ENCODE data around the gene ALG9. TPM values are rescaled to one million over a fixed set of nuclear protein-coding genes. Genes with fewer than 3 reads are reported as not detected.

ALG9 gene
- total and polyA plus RNA-seq, 2 of the 4 experiments (the other 2 are of a cell fraction) = 20.7 to 35.7 TPM

DNA sequence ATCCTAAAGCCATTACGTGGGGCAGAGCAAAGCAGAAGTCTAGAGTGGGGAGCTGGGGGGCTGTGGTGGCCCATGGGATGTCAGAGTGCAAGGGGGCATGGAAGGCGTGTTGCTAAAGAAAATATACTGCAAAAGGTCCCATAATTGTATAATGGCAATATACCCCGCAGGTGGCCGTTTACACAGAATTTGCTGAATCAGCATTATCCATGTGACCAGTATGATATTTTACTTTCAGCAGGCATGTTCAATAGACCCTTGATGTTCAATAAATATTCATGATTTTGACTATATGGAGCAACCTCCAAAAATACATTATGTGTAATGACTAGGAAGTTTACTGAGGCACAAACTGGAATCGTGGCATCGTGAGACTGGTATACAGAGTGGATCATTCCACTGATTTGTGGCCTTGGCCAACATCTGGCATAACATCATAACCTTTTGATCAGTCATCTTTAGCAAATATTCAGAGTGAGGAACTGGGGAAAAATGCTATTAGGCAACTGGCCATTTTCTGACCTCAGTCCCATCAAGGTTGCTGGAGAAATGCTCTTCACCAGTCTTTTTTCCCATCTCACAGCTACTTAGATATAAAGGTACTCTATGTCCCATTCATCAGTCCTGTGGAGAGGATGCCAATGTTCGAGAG lies 75.9 kb downstream of the ALG9 start:
- ATAC-seq (ENCODE audit: low read depth) = peak; percentile 64
- no peaks in the 10 kb centered on the region for H3K27me3 ChIP-seq (ENCODE audit: control insufficient read depth, insufficient read depth, low read length)
- peak; percentile 82 for DNase-seq
- ChIA-PET CTCF (no interaction called here), POLR2A (ENCODE audit: unreplicated experiment) (no interaction called here)
- peak overlapping the region; percentile 10 for H2BK5ac ChIP-seq (ENCODE audit: low read depth, low read length, poor library complexity, severe bottlenecking)
- H3K36me3 ChIP-seq (ENCODE audit: control insufficient read depth, insufficient read depth, low read length) = peaks cover 5% of the 10 kb centered on the region
- intact Hi-C loops (cut with micrococcal nuclease) = no loop called here
- H3K27ac ChIP-seq (ENCODE audit: insufficient read depth, low read length) = no peak overlapping the region
- no peak overlapping the region for H3K9ac ChIP-seq (ENCODE audit: low read depth, low read length)
- H4K91ac ChIP-seq (ENCODE audit: insufficient read depth, low read depth, low read length) = no peak overlapping the region
- H3K23ac ChIP-seq (ENCODE audit: low read depth, low read length) = no peak overlapping the region
- 0 out of 2 replicates have a peak overlapping the region, but pooled peaks have one; percentile 41 for H3K14ac ChIP-seq (replicated peaks; ENCODE audit: low read depth, low read length)
- H2AFZ ChIP-seq (replicated peaks; ENCODE audit: low read length, poor library complexity) = no peak overlapping the region
- H3K18ac ChIP-seq (ENCODE audit: low read depth, low read length) = peak overlapping the region; percentile 74; the same call in 1 of the 2 replicates
- no peak overlapping the region for H2BK20ac ChIP-seq (ENCODE audit: low read depth, low read length)
- H3K9me1 ChIP-seq (ENCODE audit: insufficient read depth, low read length) = peaks cover 8% of the 10 kb centered on the region; the same call in 1 of the 2 replicates
- H2BK120ac ChIP-seq (ENCODE audit: low read depth, low read length) = no peak overlapping the region
- no peak overlapping the region for H3K4me3 ChIP-seq (ENCODE audit: insufficient read depth, low read depth, low read length)
- dilution Hi-C loops (cut with HindIII; ENCODE audit: low sequenced_read_pairs, unreplicated experiment) = no loop called here
- peak overlapping the region; percentile 34; the same call in 1 of the 2 replicates for H4K5ac ChIP-seq (ENCODE audit: low read depth, low read length)
- no peak overlapping the region for H3K56ac ChIP-seq (ENCODE audit: extremely low read depth, insufficient read depth, low read length)
- no peak overlapping the region for H2AK9ac ChIP-seq (replicated peaks; ENCODE audit: low read depth, low read length, poor library complexity)
- no peak overlapping the region for H3K4ac ChIP-seq (ENCODE audit: low read depth, low read length)
- H3K4me2 ChIP-seq (ENCODE audit: low read depth, low read length) = no peak overlapping the region
- in situ Hi-C loops (cut with MboI; ENCODE audit: low sequenced_read_pairs) = no loop called here
- TF ChIP-seq BHLHE40 (IDR thresholded peaks at IDR 0.05; ENCODE audit: low read depth, low read length) = no peak
- no peak for TF ChIP-seq CHD1 (IDR thresholded peaks at IDR 0.05; ENCODE audit: low read depth, low read length)
- TF ChIP-seq RCOR1 (IDR thresholded peaks at IDR 0.05; ENCODE audit: insufficient replicate concordance, low read length) = no peak
- no peak for TF ChIP-seq MXI1 (IDR thresholded peaks at IDR 0.05; ENCODE audit: borderline replicate concordance, low read depth, low read length)
- peak; percentile 100 for TF ChIP-seq MAFK (IDR thresholded peaks at IDR 0.05; ENCODE audit: low read depth, low read length)
- TF ChIP-seq FOS (IDR thresholded peaks at IDR 0.05; ENCODE audit: low read depth, low read length) = no peak
- TF ChIP-seq CEBPB (IDR thresholded peaks at IDR 0.05; ENCODE audit: low read depth, low read length) = peak; percentile 74
- TF ChIP-seq SMC3 (IDR thresholded peaks at IDR 0.05; ENCODE audit: low read depth, low read length) = no peak
- TF ChIP-seq, protein P1, sequence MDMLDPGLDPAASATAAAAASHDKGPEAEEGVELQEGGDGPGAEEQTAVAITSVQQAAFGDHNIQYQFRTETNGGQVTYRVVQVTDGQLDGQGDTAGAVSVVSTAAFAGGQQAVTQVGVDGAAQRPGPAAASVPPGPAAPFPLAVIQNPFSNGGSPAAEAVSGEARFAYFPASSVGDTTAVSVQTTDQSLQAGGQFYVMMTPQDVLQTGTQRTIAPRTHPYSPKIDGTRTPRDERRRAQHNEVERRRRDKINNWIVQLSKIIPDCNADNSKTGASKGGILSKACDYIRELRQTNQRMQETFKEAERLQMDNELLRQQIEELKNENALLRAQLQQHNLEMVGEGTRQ (IDR thresholded peaks at IDR 0.05; ENCODE audit: low read depth, low read length) = no peak
- TF ChIP-seq, protein P2, sequence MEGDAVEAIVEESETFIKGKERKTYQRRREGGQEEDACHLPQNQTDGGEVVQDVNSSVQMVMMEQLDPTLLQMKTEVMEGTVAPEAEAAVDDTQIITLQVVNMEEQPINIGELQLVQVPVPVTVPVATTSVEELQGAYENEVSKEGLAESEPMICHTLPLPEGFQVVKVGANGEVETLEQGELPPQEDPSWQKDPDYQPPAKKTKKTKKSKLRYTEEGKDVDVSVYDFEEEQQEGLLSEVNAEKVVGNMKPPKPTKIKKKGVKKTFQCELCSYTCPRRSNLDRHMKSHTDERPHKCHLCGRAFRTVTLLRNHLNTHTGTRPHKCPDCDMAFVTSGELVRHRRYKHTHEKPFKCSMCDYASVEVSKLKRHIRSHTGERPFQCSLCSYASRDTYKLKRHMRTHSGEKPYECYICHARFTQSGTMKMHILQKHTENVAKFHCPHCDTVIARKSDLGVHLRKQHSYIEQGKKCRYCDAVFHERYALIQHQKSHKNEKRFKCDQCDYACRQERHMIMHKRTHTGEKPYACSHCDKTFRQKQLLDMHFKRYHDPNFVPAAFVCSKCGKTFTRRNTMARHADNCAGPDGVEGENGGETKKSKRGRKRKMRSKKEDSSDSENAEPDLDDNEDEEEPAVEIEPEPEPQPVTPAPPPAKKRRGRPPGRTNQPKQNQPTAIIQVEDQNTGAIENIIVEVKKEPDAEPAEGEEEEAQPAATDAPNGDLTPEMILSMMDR (conservative IDR thresholded peaks at IDR 0.05; ENCODE audit: low read depth, low read length) = no peak
- no peak for TF ChIP-seq NFE2L2 (IDR thresholded peaks at IDR 0.05; ENCODE audit: low read depth, low read length)
- TF ChIP-seq, protein P3, sequence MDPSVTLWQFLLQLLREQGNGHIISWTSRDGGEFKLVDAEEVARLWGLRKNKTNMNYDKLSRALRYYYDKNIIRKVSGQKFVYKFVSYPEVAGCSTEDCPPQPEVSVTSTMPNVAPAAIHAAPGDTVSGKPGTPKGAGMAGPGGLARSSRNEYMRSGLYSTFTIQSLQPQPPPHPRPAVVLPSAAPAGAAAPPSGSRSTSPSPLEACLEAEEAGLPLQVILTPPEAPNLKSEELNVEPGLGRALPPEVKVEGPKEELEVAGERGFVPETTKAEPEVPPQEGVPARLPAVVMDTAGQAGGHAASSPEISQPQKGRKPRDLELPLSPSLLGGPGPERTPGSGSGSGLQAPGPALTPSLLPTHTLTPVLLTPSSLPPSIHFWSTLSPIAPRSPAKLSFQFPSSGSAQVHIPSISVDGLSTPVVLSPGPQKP (IDR thresholded peaks at IDR 0.05; ENCODE audit: borderline replicate concordance, low read depth, low read length) = no peak
- H4K8ac ChIP-seq (ENCODE audit: low read depth in 2 of 2, low read length in 2 of 2) = no peak overlapping the region; a peak in 1 of 4 replicates
- H3K4me1 ChIP-seq (ENCODE audit: control insufficient read depth, insufficient read depth, low read length) = peaks cover 7% of the 10 kb centered on the region; the same call in 1 of the 2 replicates
- BruUV-seq (replicated peaks) = no TSS peak
- peaks cover 5% of the 10 kb centered on the region; the same call in 1 of the 2 replicates for H3K9me3 ChIP-seq (ENCODE audit: control insufficient read depth, insufficient read depth, low read length)
- no CpG with 5 or more reads among the region's 7 CpGs for WGBS, 2 experiments (ENCODE audit: extremely low coverage in 2 of 2, insufficient read length in 1 of 2)
- H2AK5ac ChIP-seq (ENCODE audit: low read depth, low read length) = no peak overlapping the region
- no peak overlapping the region for H2BK15ac ChIP-seq (ENCODE audit: low read depth, low read length)
- H3K79me1 ChIP-seq (ENCODE audit: low read depth in 1 of 2, low read length in 2 of 2) = peaks cover 3 to 6% of the 10 kb centered on the region in 2 experiments
- H4K20me1 ChIP-seq (ENCODE audit: insufficient read depth, low read length) = no peaks in the 10 kb centered on the region
